Measurements from ENCODE around the gene SAMD4A.

DNA sequence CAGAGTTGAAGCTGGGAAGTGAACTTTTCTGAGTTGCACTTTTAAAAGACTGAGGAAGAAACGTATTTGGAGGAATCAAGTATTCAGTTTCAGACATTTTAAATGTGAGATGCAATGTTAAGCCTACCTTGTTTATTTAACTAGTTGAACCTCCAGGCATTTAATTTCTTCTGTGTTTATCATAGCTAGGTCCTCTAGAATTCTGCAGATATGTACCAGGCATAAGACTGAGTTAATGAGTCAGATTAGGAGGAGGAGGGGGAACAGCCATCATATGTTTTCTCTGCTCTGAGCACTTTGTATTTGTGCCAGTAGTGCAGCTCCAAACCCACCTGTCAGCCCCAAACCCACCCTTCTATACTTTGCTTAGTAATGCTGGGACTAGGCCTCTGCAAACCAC lies 16.4 kb upstream of the SAMD4A start:
- TF ChIP-seq, protein P1, sequence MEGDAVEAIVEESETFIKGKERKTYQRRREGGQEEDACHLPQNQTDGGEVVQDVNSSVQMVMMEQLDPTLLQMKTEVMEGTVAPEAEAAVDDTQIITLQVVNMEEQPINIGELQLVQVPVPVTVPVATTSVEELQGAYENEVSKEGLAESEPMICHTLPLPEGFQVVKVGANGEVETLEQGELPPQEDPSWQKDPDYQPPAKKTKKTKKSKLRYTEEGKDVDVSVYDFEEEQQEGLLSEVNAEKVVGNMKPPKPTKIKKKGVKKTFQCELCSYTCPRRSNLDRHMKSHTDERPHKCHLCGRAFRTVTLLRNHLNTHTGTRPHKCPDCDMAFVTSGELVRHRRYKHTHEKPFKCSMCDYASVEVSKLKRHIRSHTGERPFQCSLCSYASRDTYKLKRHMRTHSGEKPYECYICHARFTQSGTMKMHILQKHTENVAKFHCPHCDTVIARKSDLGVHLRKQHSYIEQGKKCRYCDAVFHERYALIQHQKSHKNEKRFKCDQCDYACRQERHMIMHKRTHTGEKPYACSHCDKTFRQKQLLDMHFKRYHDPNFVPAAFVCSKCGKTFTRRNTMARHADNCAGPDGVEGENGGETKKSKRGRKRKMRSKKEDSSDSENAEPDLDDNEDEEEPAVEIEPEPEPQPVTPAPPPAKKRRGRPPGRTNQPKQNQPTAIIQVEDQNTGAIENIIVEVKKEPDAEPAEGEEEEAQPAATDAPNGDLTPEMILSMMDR (IDR thresholded peaks at IDR 0.05; ENCODE audit: insufficient read depth, low read length), result no peak
- no peak for TF ChIP-seq POLR2AphosphoS5 (IDR thresholded peaks at IDR 0.05; ENCODE audit: low read depth)

All from HL-60 (cell line).